ENCODE data around the gene HRH2.

- TF ChIP-seq EZH2phosphoT487 (IDR thresholded peaks at IDR 0.05; ENCODE audit: insufficient read depth, low read depth) (no peak), EZH2 (IDR thresholded peaks at IDR 0.05; ENCODE audit: insufficient read depth, poor library complexity, severe bottlenecking) (no peak)
Observed at GRCh38 chr5:175731756-175732465, 74.0 kb downstream of the HRH2 start.
